ENCODE results near the gene FKBP10. TPM values are rescaled to one million over a fixed set of nuclear protein-coding genes. Genes with fewer than 3 reads are reported as not detected.

Gene FKBP10
- total RNA-seq, 1 donor from 2014 or later: 388 TPM

- no peak for DNase-seq (ENCODE audit: low spot score in 2 of 2)
- Histone ChIP-seq H3K27ac (no peak overlapping the region), H3K9me3 (no peaks in the 10 kb centered on the region), H3K4me3 (no peak overlapping the region), H3K27me3 (no peaks in the 10 kb centered on the region), H3K4me1 (peaks cover 4 to 13% of the 10 kb centered on the region in 2 donors), H3K36me3 (no peaks in the 10 kb centered on the region)
- intact Hi-C loops (cut with DNase I): no loop called here
- TF ChIP-seq CTCF (IDR thresholded peaks at IDR 0.05): no peak
These were observed 18.8 kb upstream of the FKBP10 start for GRCh38 chr17:41793784-41794539.

DNA sequence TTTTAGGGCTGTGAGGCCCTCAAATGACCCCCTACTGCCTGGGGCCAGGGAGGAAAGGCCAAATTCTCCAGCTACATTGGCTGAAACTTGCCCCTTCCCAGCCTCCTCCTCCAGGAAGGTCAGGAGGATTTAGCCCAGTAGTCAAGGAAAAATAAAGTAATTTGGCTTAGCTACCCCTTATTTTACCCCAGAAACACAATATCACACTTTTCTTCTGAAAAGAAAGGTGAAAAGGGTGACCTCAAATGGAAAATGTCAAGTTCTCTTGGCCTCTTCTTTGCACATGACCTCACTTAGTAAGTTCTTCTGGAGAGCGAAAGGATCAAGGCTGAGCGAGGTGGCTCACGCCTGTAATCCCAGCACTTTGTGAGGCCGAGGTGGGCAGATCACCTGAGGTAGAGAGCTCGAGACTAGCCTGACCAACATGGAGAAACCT is 18.2 kb upstream of the FKBP10 start:
- no peaks in the 10 kb centered on the region for H3K9me3 ChIP-seq
- peaks cover 4 to 13% of the 10 kb centered on the region in 2 donors for H3K4me1 ChIP-seq
- no peaks in the 10 kb centered on the region for H3K27me3 ChIP-seq
- no peak for TF ChIP-seq CTCF (IDR thresholded peaks at IDR 0.05)
- no peaks in the 10 kb centered on the region for H3K36me3 ChIP-seq
- no peak overlapping the region for H3K4me3 ChIP-seq
- no peak overlapping the region for H3K27ac ChIP-seq
- DNase-seq (ENCODE audit: low spot score in 2 of 2): no peak
- intact Hi-C loops (cut with DNase I): no loop called here

DNA sequence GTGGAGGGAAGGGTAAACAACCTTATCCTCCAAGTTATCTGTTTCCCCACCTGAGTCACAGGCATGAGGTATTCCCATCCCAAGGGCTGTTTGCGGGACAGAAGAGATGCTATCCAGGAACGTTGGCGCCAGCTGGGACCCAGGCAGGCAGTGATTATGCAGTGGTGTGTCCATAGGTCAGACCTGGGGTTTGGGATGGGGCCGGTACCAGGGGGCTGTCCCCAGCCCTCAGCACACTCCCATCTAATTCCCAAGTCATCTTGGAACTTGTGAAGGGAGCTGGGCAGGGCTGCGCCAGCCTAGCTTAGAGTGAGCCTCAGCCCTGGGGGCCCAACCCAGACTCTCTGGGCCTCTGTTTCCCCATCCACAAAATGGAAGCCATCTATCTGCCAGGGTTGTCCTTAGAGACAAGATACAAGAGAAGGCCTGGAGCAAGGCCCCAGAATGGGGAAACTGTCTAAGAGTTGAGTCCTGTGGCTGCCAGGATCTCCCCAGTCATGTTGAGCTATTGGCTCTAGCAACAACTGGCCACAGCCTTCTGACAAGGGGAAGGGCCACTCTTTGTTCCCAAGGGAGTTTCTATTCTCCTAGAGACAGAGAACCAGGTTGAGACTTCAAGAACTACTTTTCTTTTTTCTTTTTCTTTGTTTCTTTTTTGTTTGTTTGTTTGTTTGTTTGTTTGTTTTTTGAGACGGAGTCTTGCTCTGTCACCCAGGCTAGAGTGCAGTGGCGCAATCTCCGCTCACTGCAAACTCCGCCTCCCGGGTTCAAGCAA is 16.5 kb upstream of the FKBP10 start:
- no peaks in the 10 kb centered on the region for H3K36me3 ChIP-seq
- no peaks in the 10 kb centered on the region for H3K27me3 ChIP-seq
- H3K9me3 ChIP-seq: no peaks in the 10 kb centered on the region
- intact Hi-C loops (cut with DNase I): no loop called here
- H3K4me1 ChIP-seq: peaks cover 4 to 17% of the 10 kb centered on the region in 2 donors
- TF ChIP-seq CTCF (IDR thresholded peaks at IDR 0.05): no peak
- H3K27ac ChIP-seq: no peak overlapping the region
- no peak overlapping the region for H3K4me3 ChIP-seq
- no peak for DNase-seq (ENCODE audit: low spot score in 2 of 2)

DNA sequence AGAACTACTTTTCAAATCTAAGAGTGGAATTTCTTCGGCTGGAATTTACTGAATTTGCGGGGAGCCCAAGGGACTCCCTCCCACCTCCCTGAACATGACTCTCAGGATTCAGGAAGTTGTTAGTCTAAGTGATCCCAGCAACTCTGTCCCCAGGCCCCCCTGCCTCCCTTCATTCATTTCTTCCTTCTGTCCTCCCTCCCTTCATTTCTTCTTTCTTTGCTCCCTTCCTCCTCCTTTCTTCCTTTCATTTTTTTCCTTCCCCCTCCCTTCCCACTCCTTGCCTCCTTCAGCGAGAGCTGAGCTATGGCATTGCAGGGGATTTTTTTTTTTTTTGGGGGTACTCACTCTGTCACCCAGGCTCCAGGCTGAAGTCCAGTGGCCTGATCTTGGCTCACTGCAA is 15.4 kb upstream of the FKBP10 start:
- H3K4me1 ChIP-seq: peaks cover 4 to 18% of the 10 kb centered on the region in 2 donors
- no peak for TF ChIP-seq CTCF (IDR thresholded peaks at IDR 0.05)
- H3K27ac ChIP-seq: no peak overlapping the region
- intact Hi-C loops (cut with DNase I): no loop called here
- DNase-seq (ENCODE audit: low spot score in 2 of 2): no peak
- no peak overlapping the region for H3K4me3 ChIP-seq
- no peaks in the 10 kb centered on the region for H3K9me3 ChIP-seq
- no peaks in the 10 kb centered on the region for H3K27me3 ChIP-seq
- H3K36me3 ChIP-seq: no peaks in the 10 kb centered on the region

- peaks cover 0 to 5% of the 10 kb centered on the region in 2 donors for H3K4me1 ChIP-seq
- H3K36me3 ChIP-seq: no peaks in the 10 kb centered on the region
- no peak overlapping the region for H3K27ac ChIP-seq
- TF ChIP-seq CTCF (IDR thresholded peaks at IDR 0.05): no peak
- DNase-seq (ENCODE audit: low spot score in 2 of 2): no peak
- H3K4me3 ChIP-seq: no peak overlapping the region
- H3K9me3 ChIP-seq: no peaks in the 10 kb centered on the region
- H3K27me3 ChIP-seq: no peaks in the 10 kb centered on the region
- intact Hi-C loops (cut with DNase I): no loop called here
These were observed 13.4 kb upstream of the FKBP10 start for GRCh38 chr17:41799366-41799765.

Measured in ascending aorta (tissue), 2 donors.